MCF 10A (cell line): Measurements from ENCODE around the gene FAM151A. TPM values are rescaled to one million over a fixed set of nuclear protein-coding genes. Genes with fewer than 3 reads are reported as not detected.
A peak's percentile ranks its signal among the peaks of the same experiment; 100 is the strongest.

Experiments
- BruUV-seq: library from RNA; stranded (reverse); fragments of 400-500 nt; replicated peaks from 2 replicates; lab custom pipeline; 2021; lab: Mats Ljungman, UMichigan
- CTCF ChIA-PET: fragments of 300-600 bp; sonication (Branson Sonifier 250); formaldehyde crosslinking; extraction: SDS; loops from one replicate; lab custom pipeline; 2021; ENCODE audit warnings: antibody characterized with exemption, inconsistent platforms; lab: Yijun Ruan, JAX
- POLR2A ChIA-PET: fragments of 300-600, 350-650 bp; sonication (Branson Sonifier 250); formaldehyde crosslinking; extraction: SDS; loops from one replicate; lab custom pipeline; 2020; ENCODE audit warnings: antibody characterized with exemption, inconsistent platforms; lab: Yijun Ruan, JAX
- DNase-seq: peaks from one replicate; pipeline ENCODE4 v3.0.0-alpha.2; 2018; ENCODE audit not compliant: unreplicated experiment
- H3K27ac Mint-ChIP-seq: one replicate; pipeline ENCODE4 v1.8.0; 2022; ENCODE audit warnings: mild to moderate bottlenecking, low read depth, mixed read lengths; ENCODE audit not compliant: unreplicated experiment
- H3K27me3 Mint-ChIP-seq: one replicate; pipeline ENCODE4 v1.8.0; 2022; ENCODE audit warnings: mixed read lengths; ENCODE audit not compliant: insufficient read depth, unreplicated experiment
- H3K36me3 Mint-ChIP-seq: one replicate; pipeline ENCODE4 v1.8.0; 2022; ENCODE audit warnings: mild to moderate bottlenecking, moderate library complexity, mixed read lengths; ENCODE audit not compliant: insufficient read depth, unreplicated experiment
- H3K4me1 Mint-ChIP-seq: one replicate; pipeline ENCODE4 v1.8.0; 2022; ENCODE audit warnings: mixed read lengths; ENCODE audit not compliant: insufficient read depth, unreplicated experiment
- H3K4me3 Mint-ChIP-seq: one replicate; pipeline ENCODE4 v1.8.0; 2022; ENCODE audit warnings: mild to moderate bottlenecking, moderate library complexity, mixed read lengths; ENCODE audit not compliant: unreplicated experiment
- H3K9me3 Mint-ChIP-seq: one replicate; pipeline ENCODE4 v1.8.0; 2022; ENCODE audit warnings: mixed read lengths; ENCODE audit not compliant: unreplicated experiment
- intact Hi-C: fragments of 100-400 bp; cut with micrococcal nuclease; formaldehyde crosslinking; loops from 2 replicates; pipeline ENCODE4 v1.14.1; 2022
- total RNA-seq: library from RNA; stranded (reverse); gene quantifications from 2 replicates; pipeline ENCODE4 v1.2.3, GENCODE V29; 2022
- TF ChIP-seq, protein P1 (sequence below): fragments of 200-600 bp; IDR thresholded peaks from one replicate; pipeline ENCODE4 v1.8.0; 2022; ENCODE audit warnings: antibody characterized with exemption, mild to moderate bottlenecking; ENCODE audit not compliant: unreplicated experiment

The FAM151A gene
- total RNA-seq, 1 experiment from 2014 or later: not detected

DNA sequence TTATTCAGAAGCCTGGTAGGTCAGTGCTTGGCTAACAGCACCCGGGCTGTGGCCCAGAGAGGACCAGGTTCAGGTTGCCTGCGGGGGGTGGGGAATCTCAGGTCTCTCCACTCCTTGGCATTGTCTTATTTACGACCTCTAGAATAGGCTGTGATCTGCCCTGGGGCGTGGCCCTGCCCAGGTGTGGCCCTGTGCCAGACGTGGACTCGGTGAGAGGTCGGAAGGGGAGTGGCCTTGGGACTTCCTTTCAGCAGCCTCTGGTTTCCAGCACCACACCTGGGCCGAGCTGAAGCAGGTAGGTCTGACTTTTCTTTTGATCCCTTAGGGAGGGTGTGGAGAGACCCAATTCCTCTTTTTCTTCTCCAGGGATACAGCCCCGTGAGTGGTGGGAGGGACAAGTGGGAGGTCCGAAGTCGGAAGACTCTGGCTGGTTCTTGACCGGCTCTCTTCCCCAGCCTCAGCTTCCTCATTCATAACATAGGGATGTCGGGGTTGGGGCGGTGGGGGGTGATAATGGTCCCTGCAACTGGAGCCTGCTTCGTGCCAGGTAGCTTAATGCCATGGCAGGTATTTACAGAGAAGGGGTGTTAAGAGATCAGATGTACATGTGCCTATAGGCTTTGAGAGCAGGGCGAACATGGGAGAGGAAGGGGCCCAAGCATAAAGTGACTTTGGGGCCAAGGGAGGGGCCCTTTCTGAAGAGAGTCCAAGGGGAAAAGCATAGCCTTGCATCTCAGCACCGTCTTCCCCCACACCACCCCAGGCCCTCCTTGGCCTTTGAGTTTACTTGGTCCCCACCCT lies 58.8 kb downstream of the FAM151A start:
- ChIA-PET CTCF (interaction anchor here (0.6 to 2.5 kb wide), 9 partner anchors 12 to 686 kb away, joined by 3 to 11 read pairs (median 3); partner anchors contain the start of gene ACOT11), POLR2A (interaction anchor here (0.5 to 5.1 kb wide), 8 partner anchors 11 to 608 kb away, joined by 3 to 29 read pairs (median 4); no protein-coding TSS in a partner anchor)
- Mint-ChIP-seq H3K4me1 (peaks cover 34% of the 10 kb centered on the region), H3K27ac (peak overlapping the region; percentile 32), H3K4me3 (peak overlapping the region; percentile 62), H3K36me3 (no peaks in the 10 kb centered on the region), H3K9me3 (no peaks in the 10 kb centered on the region), H3K27me3 (no peaks in the 10 kb centered on the region)
- no TSS peak for BruUV-seq
- intact Hi-C loops: no loop called here
- peak; percentile 91 for DNase-seq
- TF ChIP-seq, protein P1, sequence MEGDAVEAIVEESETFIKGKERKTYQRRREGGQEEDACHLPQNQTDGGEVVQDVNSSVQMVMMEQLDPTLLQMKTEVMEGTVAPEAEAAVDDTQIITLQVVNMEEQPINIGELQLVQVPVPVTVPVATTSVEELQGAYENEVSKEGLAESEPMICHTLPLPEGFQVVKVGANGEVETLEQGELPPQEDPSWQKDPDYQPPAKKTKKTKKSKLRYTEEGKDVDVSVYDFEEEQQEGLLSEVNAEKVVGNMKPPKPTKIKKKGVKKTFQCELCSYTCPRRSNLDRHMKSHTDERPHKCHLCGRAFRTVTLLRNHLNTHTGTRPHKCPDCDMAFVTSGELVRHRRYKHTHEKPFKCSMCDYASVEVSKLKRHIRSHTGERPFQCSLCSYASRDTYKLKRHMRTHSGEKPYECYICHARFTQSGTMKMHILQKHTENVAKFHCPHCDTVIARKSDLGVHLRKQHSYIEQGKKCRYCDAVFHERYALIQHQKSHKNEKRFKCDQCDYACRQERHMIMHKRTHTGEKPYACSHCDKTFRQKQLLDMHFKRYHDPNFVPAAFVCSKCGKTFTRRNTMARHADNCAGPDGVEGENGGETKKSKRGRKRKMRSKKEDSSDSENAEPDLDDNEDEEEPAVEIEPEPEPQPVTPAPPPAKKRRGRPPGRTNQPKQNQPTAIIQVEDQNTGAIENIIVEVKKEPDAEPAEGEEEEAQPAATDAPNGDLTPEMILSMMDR: no peak

DNA sequence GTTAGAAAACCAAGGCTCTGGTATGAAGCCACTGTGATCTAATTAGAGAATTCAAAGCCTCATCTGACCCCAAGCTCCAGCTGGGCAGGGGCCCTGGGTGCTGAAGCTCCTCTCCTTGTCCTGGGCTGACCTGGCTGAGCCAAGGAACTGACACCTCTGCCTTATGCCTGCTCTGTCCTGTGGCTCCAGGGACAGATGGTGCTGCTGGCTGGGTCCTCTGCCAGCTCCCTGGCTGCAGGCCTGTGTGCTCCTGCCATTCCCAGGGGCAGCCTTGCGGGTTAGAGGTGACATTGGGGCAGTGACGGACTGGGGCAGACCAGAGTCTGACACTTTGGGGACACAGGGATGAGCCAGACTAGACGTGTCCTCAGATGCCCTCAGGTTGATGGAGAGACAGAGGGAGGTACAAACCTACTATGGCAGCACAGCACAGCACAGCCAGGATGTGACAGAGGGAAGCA lies 63.5 kb downstream of the FAM151A start:
- H3K27ac Mint-ChIP-seq: no peak overlapping the region
- TF ChIP-seq, protein P1: no peak

More for the DNA sequence above, 63.5 kb downstream of the FAM151A start:
- ChIA-PET CTCF (interaction anchor here (0.7 to 1.0 kb wide), 2 partner anchors 9 to 13 kb away, joined by 3 read pairs; no protein-coding TSS in a partner anchor), POLR2A (interaction anchor here (0.6 to 1.2 kb wide), 3 partner anchors 10 to 469 kb away, joined by 3 read pairs; no protein-coding TSS in a partner anchor)
- no peaks in the 10 kb centered on the region for H3K9me3 Mint-ChIP-seq
- peaks cover 8% of the 10 kb centered on the region for H3K4me1 Mint-ChIP-seq
- no peak overlapping the region for H3K4me3 Mint-ChIP-seq
- no peaks in the 10 kb centered on the region for H3K36me3 Mint-ChIP-seq
- BruUV-seq: no TSS peak
- no peak for DNase-seq
- intact Hi-C loops: no loop called here
- no peaks in the 10 kb centered on the region for H3K27me3 Mint-ChIP-seq

Other genes with a start within 250 kb of the FAM151A start
- 6.5 and 8.6 TPM in 2 replicates for gene SSBP3, start 217.1 kb downstream of the FAM151A start, total RNA-seq
- 4.5 and 5.3 TPM in 2 replicates for gene ACOT11, start 75.3 kb downstream of the FAM151A start, total RNA-seq
- 0.34 TPM in 1 of 2 replicates, not detected in the other for gene MROH7, start 18.3 kb upstream of the FAM151A start, total RNA-seq
- 25.0 and 25.4 TPM in 2 replicates for gene TTC4, start 92.3 kb upstream of the FAM151A start, total RNA-seq
- gene PARS2, start 141.0 kb upstream of the FAM151A start, total RNA-seq: 4.7 and 5.4 TPM in 2 replicates
- 3.0 and 3.1 TPM in 2 replicates for gene TTC22, start 177.8 kb upstream of the FAM151A start, total RNA-seq